ENCODE results near the gene KCNE5.
"Not testable (repeated sequence)": the region's sequence is repeated elsewhere in the genome, so short reads cannot be mapped to it uniquely, and the experiment has no call there.

The KCNE5 gene

GRCh38 chrX:109614951-109615350, 10.0 kb downstream of the KCNE5 start:
- DNase-seq (ENCODE audit: low read depth), result no peak

- no peak for DNase-seq (ENCODE audit: low read depth)
Observed at GRCh38 chrX:109601486-109601885, 23.5 kb downstream of the KCNE5 start.

- DNase-seq (ENCODE audit: low read depth), result no peak
Observed at GRCh38 chrX:109600237-109600651, 24.7 kb downstream of the KCNE5 start.

GRCh38 chrX:109596015-109596414, 29.0 kb downstream of the KCNE5 start:
- DNase-seq (ENCODE audit: low read depth), result no peak

- no peak for DNase-seq (ENCODE audit: low read depth)
Observed at GRCh38 chrX:109590176-109590575, 34.8 kb downstream of the KCNE5 start.

- DNase-seq (ENCODE audit: low read depth), result no peak
Observed at GRCh38 chrX:109585488-109585887, 39.5 kb downstream of the KCNE5 start.

GRCh38 chrX:109578916-109579315, 46.1 kb downstream of the KCNE5 start:
- DNase-seq (ENCODE audit: low read depth), result no peak

- no peak for DNase-seq (ENCODE audit: low read depth)
Observed at GRCh38 chrX:109577055-109577454, 47.9 kb downstream of the KCNE5 start.

GRCh38 chrX:109576083-109576482, 48.9 kb downstream of the KCNE5 start:
- not testable (repeated sequence) for DNase-seq (ENCODE audit: low read depth)
